Parathyroid adenoma (tissue), 2 donors: Measurements from ENCODE around the gene AQP3.

Experiments used
- H2AFZ ChIP-seq: fragments of 300-600 bp; sonication (generic); one replicate; pipeline ENCODE4 v1.7.0; 2017; ENCODE audit warnings: antibody characterized with exemption, mild to moderate bottlenecking
- H3K27ac ChIP-seq: fragments of 300-600 bp; sonication (generic); one replicate; pipeline ENCODE4 v1.7.0; 2017
- H3K27me3 ChIP-seq: fragments of 300-600 bp; sonication (generic); one replicate; pipeline ENCODE4 v1.7.0; 2017; ENCODE audit warnings: low read length; ENCODE audit not compliant: control insufficient read depth, insufficient read depth
- H3K36me3 ChIP-seq: fragments of 300-600 bp; sonication (generic); one replicate; pipeline ENCODE4 v1.7.0; 2017; ENCODE audit warnings: low read length; ENCODE audit not compliant: control insufficient read depth, insufficient read depth
- H3K4me1 ChIP-seq: fragments of 300-600 bp; sonication (generic); one replicate; pipeline ENCODE4 v1.7.0; 2017; ENCODE audit warnings: control low read depth
- H3K4me2 ChIP-seq: fragments of 300-600 bp; sonication (generic); one replicate; pipeline ENCODE4 v1.7.0; 2017; ENCODE audit warnings: low read length
- H3K4me3 ChIP-seq: fragments of 300-600 bp; sonication (generic); one replicate; pipeline ENCODE4 v1.7.0; 2017; ENCODE audit warnings: low read depth, low read length
- H3K79me2 ChIP-seq: fragments of 300-600 bp; sonication (generic); one replicate; pipeline ENCODE4 v1.7.0; 2017; ENCODE audit warnings: control low read depth
- H3K9ac ChIP-seq: fragments of 300-600 bp; sonication (generic); one replicate; pipeline ENCODE4 v1.7.0; 2017; ENCODE audit warnings: mild to moderate bottlenecking
- H3K9me3 ChIP-seq: fragments of 300-600 bp; sonication (generic); one replicate; pipeline ENCODE4 v1.7.0; 2017; ENCODE audit warnings: low read length; ENCODE audit not compliant: control insufficient read depth
- TF ChIP-seq, protein P1 (sequence below): fragments of 300-600 bp; sonication (generic); IDR thresholded peaks from one replicate; pipeline ENCODE4 v1.7.0; 2017; ENCODE audit warnings: antibody characterized with exemption, mild to moderate bottlenecking
- donor health status: primary hyperparathyroidism.

The AQP3 gene

DNA sequence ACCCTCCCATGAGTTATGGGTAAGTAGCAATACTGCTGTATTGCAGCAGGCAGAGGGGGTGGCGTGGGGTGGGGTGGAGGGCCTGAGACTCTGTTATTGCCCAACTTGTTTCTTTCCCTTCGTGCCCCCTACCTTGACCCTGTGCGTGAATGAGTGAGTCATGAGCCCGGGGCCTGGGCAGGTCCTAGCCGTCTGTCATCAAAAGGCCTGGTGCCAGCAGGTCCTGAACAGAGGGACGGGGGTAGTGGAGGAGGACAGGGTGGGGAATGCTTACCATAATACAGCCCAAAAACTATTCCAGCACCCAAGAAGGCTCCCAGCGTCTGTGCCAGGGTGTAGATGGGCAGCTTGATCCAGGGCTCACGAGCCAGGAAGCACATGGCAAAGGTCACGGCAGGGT is 4.3 kb downstream of the AQP3 start:
- H3K4me1 ChIP-seq, result peaks cover 17% of the 10 kb centered on the region
- H3K79me2 ChIP-seq, result no peaks in the 10 kb centered on the region
- H3K27me3 ChIP-seq, result no peaks in the 10 kb centered on the region
- no peak overlapping the region for H2AFZ ChIP-seq
- no peak overlapping the region for H3K9ac ChIP-seq
- no peaks in the 10 kb centered on the region for H3K36me3 ChIP-seq
- TF ChIP-seq, protein P1, sequence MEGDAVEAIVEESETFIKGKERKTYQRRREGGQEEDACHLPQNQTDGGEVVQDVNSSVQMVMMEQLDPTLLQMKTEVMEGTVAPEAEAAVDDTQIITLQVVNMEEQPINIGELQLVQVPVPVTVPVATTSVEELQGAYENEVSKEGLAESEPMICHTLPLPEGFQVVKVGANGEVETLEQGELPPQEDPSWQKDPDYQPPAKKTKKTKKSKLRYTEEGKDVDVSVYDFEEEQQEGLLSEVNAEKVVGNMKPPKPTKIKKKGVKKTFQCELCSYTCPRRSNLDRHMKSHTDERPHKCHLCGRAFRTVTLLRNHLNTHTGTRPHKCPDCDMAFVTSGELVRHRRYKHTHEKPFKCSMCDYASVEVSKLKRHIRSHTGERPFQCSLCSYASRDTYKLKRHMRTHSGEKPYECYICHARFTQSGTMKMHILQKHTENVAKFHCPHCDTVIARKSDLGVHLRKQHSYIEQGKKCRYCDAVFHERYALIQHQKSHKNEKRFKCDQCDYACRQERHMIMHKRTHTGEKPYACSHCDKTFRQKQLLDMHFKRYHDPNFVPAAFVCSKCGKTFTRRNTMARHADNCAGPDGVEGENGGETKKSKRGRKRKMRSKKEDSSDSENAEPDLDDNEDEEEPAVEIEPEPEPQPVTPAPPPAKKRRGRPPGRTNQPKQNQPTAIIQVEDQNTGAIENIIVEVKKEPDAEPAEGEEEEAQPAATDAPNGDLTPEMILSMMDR, result no peak
- H3K27ac ChIP-seq, result no peak overlapping the region
- no peak overlapping the region for H3K4me3 ChIP-seq
- H3K4me2 ChIP-seq, result no peak overlapping the region
- no peaks in the 10 kb centered on the region for H3K9me3 ChIP-seq

GRCh38 chr9:33442125-33442524 is 5.3 kb downstream of the AQP3 start:
- Histone ChIP-seq H3K9me3 (no peaks in the 10 kb centered on the region), H3K27me3 (no peaks in the 10 kb centered on the region), H3K27ac (no peak overlapping the region), H3K36me3 (no peaks in the 10 kb centered on the region), H3K9ac (no peak overlapping the region), H3K4me1 (peaks cover 17% of the 10 kb centered on the region), H3K4me3 (no peak overlapping the region), H3K79me2 (no peaks in the 10 kb centered on the region), H3K4me2 (no peak overlapping the region), H2AFZ (no peak overlapping the region)
- TF ChIP-seq, protein P1, result no peak

DNA sequence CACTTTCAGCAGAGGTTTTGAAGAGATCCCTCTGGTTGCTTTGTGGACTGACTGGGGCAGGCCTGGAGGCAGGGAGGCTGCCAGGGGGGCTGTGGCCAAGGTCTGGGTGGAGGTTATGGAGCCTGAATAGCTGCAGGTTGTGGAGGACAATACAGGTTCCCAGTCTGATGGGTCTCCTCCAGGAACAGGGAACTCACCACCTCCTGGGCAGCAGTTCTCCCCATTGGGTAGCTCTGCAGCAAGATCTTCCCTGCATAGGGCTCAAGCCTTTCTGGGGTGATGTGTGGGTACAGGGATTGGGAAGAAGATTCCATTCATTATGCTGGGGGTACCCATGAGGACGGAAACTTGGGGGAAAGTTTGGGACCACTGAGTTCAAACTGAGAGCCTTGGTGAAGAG is 6.8 kb downstream of the AQP3 start:
- H3K9me3 ChIP-seq, result no peaks in the 10 kb centered on the region
- no peaks in the 10 kb centered on the region for H3K79me2 ChIP-seq
- no peak overlapping the region for H3K4me3 ChIP-seq
- no peak overlapping the region for H3K27ac ChIP-seq
- H2AFZ ChIP-seq, result no peak overlapping the region
- no peaks in the 10 kb centered on the region for H3K27me3 ChIP-seq
- H3K4me2 ChIP-seq, result no peak overlapping the region
- H3K9ac ChIP-seq, result no peak overlapping the region
- peaks cover 5% of the 10 kb centered on the region for H3K4me1 ChIP-seq
- H3K36me3 ChIP-seq, result no peaks in the 10 kb centered on the region
- TF ChIP-seq, protein P1, result no peak

- no peak overlapping the region for H3K4me2 ChIP-seq
- no peak overlapping the region for H3K27ac ChIP-seq
- H2AFZ ChIP-seq, result no peak overlapping the region
- no peak overlapping the region for H3K4me3 ChIP-seq
- H3K4me1 ChIP-seq, result peaks cover 6% of the 10 kb centered on the region
- TF ChIP-seq, protein P1, result no peak
- H3K36me3 ChIP-seq, result no peaks in the 10 kb centered on the region
- no peaks in the 10 kb centered on the region for H3K9me3 ChIP-seq
- no peaks in the 10 kb centered on the region for H3K79me2 ChIP-seq
- H3K9ac ChIP-seq, result no peak overlapping the region
- H3K27me3 ChIP-seq, result no peaks in the 10 kb centered on the region
These were observed 7.2 kb downstream of the AQP3 start for GRCh38 chr9:33440204-33440603.

DNA sequence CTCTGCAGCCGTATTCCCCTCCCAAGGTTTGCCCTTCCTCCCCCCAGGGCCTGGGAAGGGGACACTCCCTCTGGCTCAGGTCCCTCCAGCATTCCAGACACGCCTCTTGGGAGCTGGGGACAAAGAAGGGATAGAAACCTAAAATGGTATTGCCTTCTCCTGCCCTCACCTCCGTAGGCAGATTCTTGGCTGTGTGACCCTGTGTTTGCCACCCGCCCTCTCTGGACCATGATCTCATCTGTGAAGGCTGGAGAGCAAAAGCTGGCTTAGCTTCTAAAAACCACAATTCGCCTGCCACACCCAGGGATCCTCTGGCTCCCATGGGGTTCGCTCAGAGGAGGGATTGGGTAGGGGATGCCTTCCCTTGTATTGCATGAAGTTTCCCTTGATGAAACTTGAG is 7.7 kb downstream of the AQP3 start:
- no peak overlapping the region for H3K27ac ChIP-seq
- no peaks in the 10 kb centered on the region for H3K9me3 ChIP-seq
- TF ChIP-seq, protein P1, result no peak
- H3K36me3 ChIP-seq, result no peaks in the 10 kb centered on the region
- H3K4me1 ChIP-seq, result peaks cover 5% of the 10 kb centered on the region
- no peak overlapping the region for H3K4me3 ChIP-seq
- H3K79me2 ChIP-seq, result no peaks in the 10 kb centered on the region
- H2AFZ ChIP-seq, result no peak overlapping the region
- no peaks in the 10 kb centered on the region for H3K27me3 ChIP-seq
- H3K9ac ChIP-seq, result no peak overlapping the region
- H3K4me2 ChIP-seq, result no peak overlapping the region
